NCI-H2227 (cell line): ENCODE results near the gene SPG11.
A peak's percentile ranks its signal among the peaks of the same experiment; 100 is the strongest.

Experiments
- DNase-seq: peaks from one replicate; lab custom pipeline; 2025; ENCODE audit not compliant: unreplicated experiment; lab: John Stamatoyannopoulos, UW

The SPG11 gene

GRCh38 chr15:44682809-44683682 lies 19.6 kb upstream of the SPG11 start:
- peak; percentile 51 for DNase-seq

GRCh38 chr15:44682211-44682610 lies 18.7 kb upstream of the SPG11 start:
- DNase-seq: no peak

DNA sequence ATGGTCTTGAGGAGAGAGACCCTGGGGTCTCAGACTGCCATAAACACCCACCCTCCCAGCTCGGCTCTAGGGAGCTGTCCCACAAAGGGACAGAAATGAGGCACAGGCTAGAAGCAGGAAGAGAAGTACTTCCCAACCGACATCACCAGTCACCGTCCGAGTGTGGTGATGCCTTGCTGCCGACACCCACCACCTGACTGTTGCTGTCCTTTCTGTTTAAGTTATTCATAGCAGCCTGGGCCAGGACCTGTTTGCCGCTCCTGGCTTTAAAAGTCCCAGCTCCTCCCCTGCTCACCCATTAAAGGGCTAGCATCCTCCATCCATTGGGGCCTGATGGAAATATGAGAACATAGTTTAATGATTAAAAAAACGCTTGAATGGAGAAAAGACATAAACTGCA lies 13.2 kb upstream of the SPG11 start:
- DNase-seq: no peak

GRCh38 chr15:44675911-44676310 lies 12.4 kb upstream of the SPG11 start:
- no peak for DNase-seq

DNA sequence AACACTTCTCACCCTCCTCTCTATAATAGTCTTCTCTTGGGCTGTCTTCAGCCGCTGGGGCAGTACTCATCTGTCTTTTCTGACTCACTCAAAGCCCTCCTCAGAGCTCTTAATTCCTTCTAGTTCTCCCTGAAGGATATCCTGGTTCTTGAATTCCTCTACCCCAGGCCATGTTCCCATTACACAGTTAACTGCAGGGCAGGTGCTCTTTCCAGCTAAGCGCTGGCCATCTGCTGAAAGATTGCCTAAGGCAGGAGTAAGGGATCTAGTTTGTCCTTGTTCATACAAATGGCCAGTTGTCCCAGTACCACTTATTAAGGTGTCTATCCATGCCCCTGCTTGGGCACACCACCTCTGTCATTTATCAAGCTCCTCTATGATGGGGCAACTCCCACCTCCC lies 10.2 kb upstream of the SPG11 start:
- no peak for DNase-seq

DNA sequence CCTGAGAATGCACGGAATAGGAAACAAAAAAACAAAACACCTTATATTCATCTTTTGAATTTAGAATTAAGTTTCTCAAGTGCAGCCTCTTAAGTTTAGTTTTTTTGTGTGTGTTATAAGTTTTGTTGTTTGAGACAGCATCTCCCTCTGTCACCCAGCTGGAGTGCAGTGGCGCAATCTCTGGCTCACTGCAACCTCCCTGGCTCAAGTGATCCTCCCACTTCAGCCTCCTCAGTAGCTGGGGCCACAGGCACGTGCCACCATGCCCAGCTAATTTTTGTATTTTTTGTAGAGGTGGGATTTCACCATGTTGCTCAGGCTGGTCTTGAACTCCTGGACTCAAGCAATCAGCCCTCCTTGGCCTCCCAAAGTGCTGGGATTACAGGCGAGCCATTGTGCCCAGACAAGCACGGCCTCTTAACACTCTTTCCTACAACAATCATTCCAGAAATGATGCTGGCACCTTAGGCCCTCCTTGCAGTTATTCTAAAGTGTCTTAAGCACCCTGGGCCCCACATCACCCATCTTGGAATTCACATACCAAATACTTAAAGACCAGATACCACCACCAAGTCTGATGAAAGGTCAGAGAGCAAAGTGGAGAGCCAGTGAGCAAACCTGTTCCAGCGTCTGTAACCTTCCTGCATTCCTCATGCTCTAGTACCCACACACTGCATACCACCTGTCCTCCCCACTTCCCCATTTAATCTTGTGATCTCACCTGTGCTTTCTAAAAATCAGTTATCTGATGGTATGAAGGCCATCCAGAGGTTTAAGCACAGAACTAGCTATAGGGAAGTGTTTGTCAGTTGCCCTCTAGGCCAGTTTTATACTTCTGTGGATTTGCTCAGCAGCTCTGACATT lies 6.9 kb upstream of the SPG11 start:
- DNase-seq: no peak

DNA sequence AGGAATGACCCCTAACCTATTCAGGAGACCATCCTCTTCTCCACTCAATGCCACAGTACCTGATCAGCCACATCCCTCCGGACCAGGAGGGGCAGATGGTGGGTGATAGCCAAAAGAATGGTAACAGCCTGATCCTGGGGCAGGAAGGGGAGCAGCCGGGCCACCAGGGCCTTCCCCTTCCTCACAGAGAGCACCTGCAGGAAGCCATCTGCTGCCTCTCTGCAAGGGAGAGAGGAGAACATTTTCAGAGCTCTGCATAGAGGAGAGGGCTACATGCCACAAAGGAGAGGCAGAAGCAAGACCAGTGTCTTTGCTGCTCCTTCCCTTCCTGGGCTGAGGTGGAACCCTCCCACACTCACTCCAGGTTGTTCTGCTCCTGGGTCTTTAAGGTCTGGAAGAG lies 5.5 kb upstream of the SPG11 start:
- no peak for DNase-seq

DNA sequence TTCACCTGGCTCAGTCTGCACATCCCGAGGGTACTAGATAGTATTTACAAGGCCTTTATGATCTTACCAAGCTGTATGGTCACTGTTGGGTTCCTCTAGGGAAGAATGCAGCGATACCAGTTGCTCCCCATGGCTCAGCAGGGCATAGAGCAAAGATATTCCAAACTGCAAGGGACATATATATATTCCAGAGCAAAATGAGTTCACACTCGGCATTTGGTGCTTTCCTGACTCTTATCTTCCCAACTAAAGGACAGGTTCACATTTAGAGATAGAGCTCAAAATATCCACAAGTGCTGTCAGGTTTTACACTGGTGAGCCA lies 3.5 kb upstream of the SPG11 start:
- no peak for DNase-seq

GRCh38 chr15:44666210-44667038 lies 3.0 kb upstream of the SPG11 start:
- DNase-seq: no peak

- DNase-seq: peak; percentile 71
Observed at GRCh38 chr15:44662478-44663409, 718 bp downstream of the SPG11 start.

- DNase-seq: no peak
Observed at GRCh38 chr15:44661576-44661975, 1.9 kb downstream of the SPG11 start.

DNA sequence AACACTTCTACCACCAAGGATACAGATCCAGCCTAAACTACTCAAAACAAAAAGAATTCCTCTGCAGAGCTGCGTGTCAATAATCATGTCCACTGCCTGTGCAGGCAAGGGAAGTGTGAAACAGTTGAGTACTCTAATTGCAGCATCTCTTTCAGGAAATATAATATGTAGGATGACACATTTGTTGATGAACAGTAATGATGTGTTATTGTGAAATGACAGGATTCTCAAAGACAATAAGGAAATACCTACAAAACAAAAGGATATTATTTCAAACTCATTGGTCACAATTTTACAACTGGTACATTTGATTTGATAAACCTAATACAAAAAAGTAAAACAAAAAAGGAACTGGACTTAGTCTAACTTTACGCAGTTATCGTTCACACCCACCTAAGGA lies 4.4 kb downstream of the SPG11 start:
- DNase-seq: no peak

DNA sequence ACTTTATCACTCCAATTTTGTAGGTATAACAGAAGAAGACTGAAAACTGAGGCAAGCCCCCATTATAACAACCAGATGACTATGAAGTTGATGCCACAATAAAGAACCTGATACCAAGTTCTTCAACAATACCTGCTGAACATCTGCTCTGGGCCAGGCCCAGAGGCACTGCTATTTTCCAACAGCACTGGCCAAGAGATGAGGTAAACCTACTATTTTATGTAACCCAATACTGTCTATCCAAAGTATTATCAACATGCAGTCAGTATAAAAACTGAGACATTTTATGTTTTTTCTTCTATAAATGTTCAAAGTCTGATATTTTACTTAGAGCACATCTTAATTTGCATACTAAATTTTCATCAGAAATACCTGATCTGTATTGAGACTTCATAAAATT lies 6.1 kb downstream of the SPG11 start:
- DNase-seq: no peak

DNA sequence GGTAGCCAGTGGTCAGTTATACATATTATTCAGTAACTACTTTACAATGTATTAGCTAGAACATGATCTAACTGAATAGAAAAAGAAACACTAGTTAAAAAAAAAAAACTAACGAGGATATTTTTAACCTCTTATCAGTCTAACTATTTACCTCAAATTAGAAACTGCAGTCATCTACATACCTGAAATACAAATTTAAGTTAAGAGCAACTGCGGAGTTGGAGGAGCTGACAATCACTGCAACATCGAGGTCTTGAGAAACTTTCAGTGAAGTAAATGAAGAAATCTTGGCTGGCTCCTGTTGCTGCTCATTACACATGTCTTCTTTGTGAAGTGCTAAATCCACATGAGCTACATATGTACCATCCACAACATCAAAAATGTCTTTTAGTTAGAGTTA lies 6.5 kb downstream of the SPG11 start:
- no peak for DNase-seq

DNA sequence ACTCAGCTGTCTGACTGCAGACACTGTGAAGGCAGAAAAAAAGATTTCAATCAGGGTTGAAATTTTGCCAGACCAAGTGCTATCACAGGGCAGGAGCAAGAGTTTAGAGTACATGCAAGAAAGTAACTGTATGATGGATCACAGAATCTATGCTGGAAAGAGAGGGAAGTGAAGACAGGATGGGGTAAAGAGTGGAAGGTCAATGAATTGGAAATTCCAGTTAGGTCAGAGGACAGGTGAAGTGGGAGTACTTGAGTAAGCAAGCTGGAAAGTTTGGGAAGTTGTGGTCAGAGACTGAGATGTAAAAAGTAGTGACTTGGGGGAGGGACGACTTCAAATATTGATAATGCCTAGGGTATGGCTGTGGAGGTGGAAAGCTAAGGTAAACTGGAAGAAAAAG lies 7.2 kb downstream of the SPG11 start:
- no peak for DNase-seq

DNA sequence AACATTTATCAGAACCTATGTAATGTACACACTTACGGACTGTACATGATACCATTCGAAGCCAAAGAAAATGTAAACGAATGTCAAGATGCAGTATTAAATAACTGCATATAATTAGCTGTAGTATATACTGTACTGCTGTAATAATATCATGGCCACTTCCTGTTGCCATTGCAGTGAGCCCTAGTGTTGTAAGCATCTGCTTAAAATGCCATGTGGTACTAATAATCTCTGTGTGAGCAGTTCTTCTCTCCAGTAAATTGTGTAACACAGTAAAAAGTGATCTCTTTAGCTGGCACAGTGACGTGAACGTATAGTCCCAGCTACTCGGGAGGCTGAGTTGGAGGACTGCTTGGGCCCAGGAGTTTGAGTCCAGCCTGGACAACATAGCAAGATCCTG lies 8.6 kb downstream of the SPG11 start:
- no peak for DNase-seq

GRCh38 chr15:44647637-44648036 lies 15.8 kb downstream of the SPG11 start:
- no peak for DNase-seq

GRCh38 chr15:44647036-44647435 lies 16.4 kb downstream of the SPG11 start:
- DNase-seq: no peak

GRCh38 chr15:44646460-44646859 lies 17.0 kb downstream of the SPG11 start:
- no peak for DNase-seq

DNA sequence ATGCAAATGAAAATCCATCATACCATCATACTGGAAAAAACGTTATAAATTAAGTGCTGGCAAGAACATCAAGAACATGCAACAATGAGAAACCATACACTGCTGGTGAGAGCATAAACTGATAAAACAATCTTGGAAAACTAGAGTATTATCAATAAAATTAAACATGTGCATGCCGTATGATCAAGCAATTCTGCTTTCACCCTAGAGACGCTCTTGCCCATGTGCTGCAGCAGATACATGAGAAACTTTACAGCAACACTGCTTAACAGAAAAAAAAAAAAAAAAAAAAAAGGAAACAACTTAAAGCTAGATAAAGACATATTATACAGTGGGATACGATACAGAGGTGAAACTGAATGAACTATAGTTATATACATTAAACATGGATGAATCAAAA lies 21.8 kb downstream of the SPG11 start:
- no peak for DNase-seq
